Jurkat, Clone E6-1 (cell line): ENCODE measurements around the gene OXA1L.
A peak's percentile ranks its signal among the peaks of the same experiment; 100 is the strongest.
"Not testable (repeated sequence)": the region's sequence is repeated elsewhere in the genome, so short reads cannot be mapped to it uniquely, and the experiment has no call there.

Experiments used
- DNase-seq: peaks from one replicate; pipeline ENCODE4 v3.0.0-alpha.2; 2011; ENCODE audit warnings: low read depth, low spot score
- H3K4me3 ChIP-seq: 2 replicates; pipeline ENCODE4 v1.5.1; 2011; ENCODE audit warnings: mild to moderate bottlenecking, low read length, control low read depth, moderate library complexity

Gene OXA1L

GRCh38 chr14:22761734-22762133 is 4.8 kb upstream of the OXA1L start:
- H3K4me3 ChIP-seq = no peak overlapping the region
- DNase-seq = no peak

- H3K4me3 ChIP-seq = no peak overlapping the region
- DNase-seq = peak; percentile 41
Measured at GRCh38 chr14:22764382-22764781, 2.1 kb upstream of the OXA1L start.

GRCh38 chr14:22767323-22767589 is 768 bp downstream of the OXA1L start:
- peak overlapping the region; percentile 97 for H3K4me3 ChIP-seq

GRCh38 chr14:22768947-22769346 is 2.5 kb downstream of the OXA1L start:
- DNase-seq = no peak
- H3K4me3 ChIP-seq = no peak overlapping the region

More at GRCh38 chr14:22767323-22767589, 768 bp downstream of the OXA1L start:
- DNase-seq = no peak

- no peak for DNase-seq
- no peak overlapping the region for H3K4me3 ChIP-seq
Measured at GRCh38 chr14:22769369-22769768, 2.9 kb downstream of the OXA1L start.

- DNase-seq = no peak
- H3K4me3 ChIP-seq = no peak overlapping the region
Measured at GRCh38 chr14:22770481-22771187, 4.1 kb downstream of the OXA1L start.

- DNase-seq = no peak
- no peak overlapping the region for H3K4me3 ChIP-seq
Measured at GRCh38 chr14:22772725-22773124, 6.2 kb downstream of the OXA1L start.

GRCh38 chr14:22773162-22774010 is 6.9 kb downstream of the OXA1L start:
- H3K4me3 ChIP-seq = no peak overlapping the region
- no peak for DNase-seq

GRCh38 chr14:22774011-22774706 is 7.7 kb downstream of the OXA1L start:
- no peak for DNase-seq
- H3K4me3 ChIP-seq = no peak overlapping the region

- no peak for DNase-seq
- no peak overlapping the region for H3K4me3 ChIP-seq
Measured at GRCh38 chr14:22776215-22776614, 9.7 kb downstream of the OXA1L start.

- not testable (repeated sequence) for DNase-seq, H3K4me3 ChIP-seq
Measured at GRCh38 chr14:22776849-22777248, 10.4 kb downstream of the OXA1L start.

GRCh38 chr14:22778084-22778483 is 11.6 kb downstream of the OXA1L start:
- H3K4me3 ChIP-seq = no peak overlapping the region
- DNase-seq = no peak

GRCh38 chr14:22780105-22780679 is 13.7 kb downstream of the OXA1L start:
- DNase-seq = no peak

GRCh38 chr14:22780941-22781300 is 14.4 kb downstream of the OXA1L start:
- no peak for DNase-seq
- H3K4me3 ChIP-seq = no peak overlapping the region

More at GRCh38 chr14:22780105-22780679, 13.7 kb downstream of the OXA1L start:
- no peak overlapping the region for H3K4me3 ChIP-seq

GRCh38 chr14:22781301-22781991 is 15.0 kb downstream of the OXA1L start:
- H3K4me3 ChIP-seq = no peak overlapping the region
- DNase-seq = no peak

GRCh38 chr14:22786685-22787084 is 20.2 kb downstream of the OXA1L start:
- no peak for DNase-seq
- H3K4me3 ChIP-seq = no peak overlapping the region

GRCh38 chr14:22791301-22791700 is 24.8 kb downstream of the OXA1L start:
- H3K4me3 ChIP-seq = no peak overlapping the region
- no peak for DNase-seq

- DNase-seq = no peak
- H3K4me3 ChIP-seq = no peak overlapping the region
Measured at GRCh38 chr14:22792158-22792557, 25.7 kb downstream of the OXA1L start.

- not testable (repeated sequence) for H3K4me3 ChIP-seq, DNase-seq
Measured at GRCh38 chr14:22793550-22793949, 27.1 kb downstream of the OXA1L start.
